Panc1 (cell line): ENCODE measurements around the gene ANKRD23. TPM values are rescaled to one million over a fixed set of nuclear protein-coding genes. Genes with fewer than 3 reads are reported as not detected.

Source experiments
- ATAC-seq: fragments of 200-7000 bp; cut with Tn5 transposase; 2 replicates; pipeline ENCODE4 v1.9.1; 2020; ENCODE audit warnings: mild to moderate bottlenecking, moderate library complexity
- BruUV-seq: library from RNA; stranded (reverse); fragments of 400-500 nt; replicated peaks from 2 replicates; lab custom pipeline; 2021; lab: Mats Ljungman, UMichigan
- CTCF ChIA-PET: fragments of 300-600 bp; sonication (Branson Sonifier 250); formaldehyde crosslinking; loops from one replicate; lab custom pipeline; 2022; ENCODE audit warnings: antibody characterized with exemption; lab: Charles Lee
- POLR2A ChIA-PET: fragments of 300-600 bp; sonication (Branson Sonifier 250); formaldehyde crosslinking; loops from one replicate; lab custom pipeline; 2022; ENCODE audit warnings: antibody characterized with exemption; lab: Charles Lee
- DNase-seq: peaks from one replicate; pipeline ENCODE4 v3.0.0-alpha.2; 2010; ENCODE audit warnings: low read depth, low spot score
- H3K27ac ChIP-seq: 2 replicates; pipeline ENCODE4 v1.5.1; 2011; ENCODE audit warnings: mild to moderate bottlenecking, low read length, inconsistent platforms
- H3K27me3 ChIP-seq: fragments of 200-500 bp; sonication (Bioruptor generic); 2 replicates; pipeline ENCODE4 v1.6.0; 2014; ENCODE audit warnings: low read length, inconsistent platforms; ENCODE audit not compliant: control insufficient read depth, insufficient read depth
- H3K36me3 ChIP-seq: fragments of 200-500 bp; sonication (Bioruptor generic); 2 replicates; pipeline ENCODE4 v1.5.1; 2014; ENCODE audit warnings: inconsistent platforms, mild to moderate bottlenecking, low read length, moderate library complexity; ENCODE audit not compliant: control insufficient read depth, insufficient read depth
- H3K4me1 ChIP-seq: 2 replicates; pipeline ENCODE4 v1.5.1; 2011; ENCODE audit warnings: inconsistent platforms, mild to moderate bottlenecking, low read length, moderate library complexity; ENCODE audit not compliant: control insufficient read depth, insufficient read depth
- H3K4me3 ChIP-seq, 2 experiments: 2 replicates each; pipeline ENCODE4 v1.5.1; 2011 to 2012; ENCODE audit warnings: low read depth in 2 of 2, low read length in 2 of 2, mild to moderate bottlenecking in 2 of 2, inconsistent platforms in 1 of 2, moderate library complexity in 1 of 2
- H3K9me3 ChIP-seq: fragments of 200-500 bp; sonication (Bioruptor generic); 2 replicates; pipeline ENCODE4 v1.5.1; 2014; ENCODE audit warnings: low read depth, mild to moderate bottlenecking, inconsistent platforms, low read length, moderate library complexity; ENCODE audit not compliant: control insufficient read depth, insufficient read depth
- POLR2AphosphoS5 ChIP-seq: IDR thresholded peaks from 2 replicates; pipeline ENCODE4 v1.6.1; 2012; ENCODE audit warnings: mild to moderate bottlenecking, low read depth, low read length, moderate library complexity
- SIN3A ChIP-seq: IDR thresholded peaks from 2 replicates; pipeline ENCODE4 v1.6.1; 2012; ENCODE audit warnings: low read depth, mild to moderate bottlenecking, low read length, moderate library complexity, borderline replicate concordance; ENCODE audit not compliant: insufficient read depth
- TCF7L2 ChIP-seq: IDR thresholded peaks from 2 replicates; pipeline ENCODE4 v1.6.1; 2011; ENCODE audit warnings: mild to moderate bottlenecking, low read depth, low read length, inconsistent platforms
- in situ Hi-C: cut with HindIII; loops from 2 replicates; pipeline ENCODE4 v1.10.0; 2016; ENCODE audit warnings: low sequenced_read_pairs, low pct_unique_long_range_greater_than_20kb
- intact Hi-C: fragments of 100-400 bp; cut with micrococcal nuclease; formaldehyde crosslinking; loops from one replicate; pipeline ENCODE4 v1.10.0; 2022; ENCODE audit not compliant: unreplicated experiment
- microRNA-seq: library from miRNA; unstranded; fragments of <30 nt; microRNA quantifications from one replicate; pipeline ENCODE4 v1.1.0, GENCODE V29; 2020; ENCODE audit not compliant: unreplicated experiment
- total RNA-seq: library from RNA; stranded (reverse); gene quantifications from one replicate; pipeline ENCODE4 v1.2.1, GENCODE V29; 2021; ENCODE audit not compliant: unreplicated experiment
- TF ChIP-seq, protein P1 (sequence below): fragments of 450-650 bp; IDR thresholded peaks from 2 replicates; pipeline ENCODE4 v1.5.1; 2017; ENCODE audit warnings: mild to moderate bottlenecking

The ANKRD23 gene
- total RNA-seq, 1 experiment from 2014 or later: 3.2 TPM

DNA sequence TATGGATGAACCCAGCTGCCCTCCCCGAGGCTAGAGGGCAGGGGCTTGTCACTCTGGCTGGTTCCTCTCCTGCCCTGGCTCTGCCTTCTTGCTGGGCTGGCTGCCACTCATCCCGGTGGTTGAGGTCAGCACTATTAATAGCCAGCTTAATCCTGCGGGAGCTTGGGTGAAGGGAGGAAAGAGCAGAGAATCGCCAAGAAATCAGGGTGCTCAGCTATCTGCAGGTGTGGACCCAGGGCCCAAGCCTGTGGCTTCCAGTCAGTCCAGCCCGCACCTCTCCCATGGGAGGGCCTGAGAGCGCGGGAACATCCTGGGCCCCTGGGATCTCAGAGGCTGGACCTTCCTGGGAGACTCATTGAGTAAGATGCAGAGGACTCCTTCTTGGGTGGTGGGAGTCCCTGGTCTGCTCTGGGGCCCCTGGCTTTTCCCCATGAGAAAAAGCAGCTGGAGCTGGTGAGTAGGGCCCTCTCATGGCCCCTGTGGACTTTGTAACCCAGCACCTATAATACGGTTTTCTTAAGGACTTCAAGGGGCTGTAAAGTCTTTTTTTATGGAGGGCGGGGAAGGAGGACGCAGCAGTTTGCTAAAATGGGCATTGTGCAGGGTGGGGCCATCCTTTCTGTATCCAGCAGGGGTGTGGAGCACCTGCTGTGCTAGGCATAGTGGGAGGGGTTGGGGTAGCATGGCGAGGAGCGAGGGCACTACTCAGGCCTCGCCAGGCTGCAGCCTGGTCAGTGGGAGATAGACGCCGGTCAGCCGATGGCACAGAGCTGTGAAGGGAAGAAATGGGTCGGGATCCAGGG, 55.2 kb downstream of the ANKRD23 start:
- no peaks in the 10 kb centered on the region for H3K27me3 ChIP-seq
- no peaks in the 10 kb centered on the region for H3K9me3 ChIP-seq
- ATAC-seq (peak; percentile 56), DNase-seq (no peak)
- in situ Hi-C loops (no loop called here), intact Hi-C loops (no loop called here)
- no peaks in the 10 kb centered on the region for H3K36me3 ChIP-seq
- no peak overlapping the region for H3K4me3 ChIP-seq
- POLR2A ChIA-PET: no interaction called here
- CTCF ChIA-PET: interaction anchor here (0.6 to 0.7 kb wide), 2 partner anchors 10 to 23 kb away, joined by 4 to 7 read pairs; no protein-coding TSS in a partner anchor
- BruUV-seq: no TSS peak
- TF ChIP-seq SIN3A (no peak), POLR2AphosphoS5 (no peak), TCF7L2 (no peak)
- TF ChIP-seq, protein P1, sequence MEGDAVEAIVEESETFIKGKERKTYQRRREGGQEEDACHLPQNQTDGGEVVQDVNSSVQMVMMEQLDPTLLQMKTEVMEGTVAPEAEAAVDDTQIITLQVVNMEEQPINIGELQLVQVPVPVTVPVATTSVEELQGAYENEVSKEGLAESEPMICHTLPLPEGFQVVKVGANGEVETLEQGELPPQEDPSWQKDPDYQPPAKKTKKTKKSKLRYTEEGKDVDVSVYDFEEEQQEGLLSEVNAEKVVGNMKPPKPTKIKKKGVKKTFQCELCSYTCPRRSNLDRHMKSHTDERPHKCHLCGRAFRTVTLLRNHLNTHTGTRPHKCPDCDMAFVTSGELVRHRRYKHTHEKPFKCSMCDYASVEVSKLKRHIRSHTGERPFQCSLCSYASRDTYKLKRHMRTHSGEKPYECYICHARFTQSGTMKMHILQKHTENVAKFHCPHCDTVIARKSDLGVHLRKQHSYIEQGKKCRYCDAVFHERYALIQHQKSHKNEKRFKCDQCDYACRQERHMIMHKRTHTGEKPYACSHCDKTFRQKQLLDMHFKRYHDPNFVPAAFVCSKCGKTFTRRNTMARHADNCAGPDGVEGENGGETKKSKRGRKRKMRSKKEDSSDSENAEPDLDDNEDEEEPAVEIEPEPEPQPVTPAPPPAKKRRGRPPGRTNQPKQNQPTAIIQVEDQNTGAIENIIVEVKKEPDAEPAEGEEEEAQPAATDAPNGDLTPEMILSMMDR: no peak
- peak overlapping the region; percentile 7; the same call in 1 of the 2 replicates for H3K27ac ChIP-seq
- peaks cover 29% of the 10 kb centered on the region for H3K4me1 ChIP-seq

Small RNA genes within 50 kb of the gene (microRNA-seq; reads per million reads assigned to microRNA genes)
- 11.4 reads per million, percentile 32 among the genes with 10 or more reads in this experiment for gene MIR3127

Other genes with a start within 250 kb of the ANKRD23 start
- 50.3 TPM for gene KANSL3, start 205.7 kb downstream of the ANKRD23 start, total RNA-seq
- not detected for gene FER1L5, start 201.3 kb downstream of the ANKRD23 start, total RNA-seq
- gene LMAN2L, start 104.0 kb downstream of the ANKRD23 start, total RNA-seq: 31.5 TPM
- 15.7 TPM for gene CNNM4, start 83.1 kb downstream of the ANKRD23 start, total RNA-seq
- gene CNNM3, start 27.8 kb downstream of the ANKRD23 start, total RNA-seq: 34.0 TPM
- gene ANKRD39, start 14.0 kb upstream of the ANKRD23 start, total RNA-seq: 24.4 TPM
- gene SEMA4C, start 26.1 kb upstream of the ANKRD23 start, total RNA-seq: 40.2 TPM
- gene FAM178B, start 142.6 kb upstream of the ANKRD23 start, total RNA-seq: 0.26 TPM